ENCODE results near the gene PLCB4. TPM values are rescaled to one million over a fixed set of nuclear protein-coding genes. Genes with fewer than 3 reads are reported as not detected.

PLCB4 gene
- total RNA-seq, 1 donor from 2014 or later: 59.6 TPM

DNA sequence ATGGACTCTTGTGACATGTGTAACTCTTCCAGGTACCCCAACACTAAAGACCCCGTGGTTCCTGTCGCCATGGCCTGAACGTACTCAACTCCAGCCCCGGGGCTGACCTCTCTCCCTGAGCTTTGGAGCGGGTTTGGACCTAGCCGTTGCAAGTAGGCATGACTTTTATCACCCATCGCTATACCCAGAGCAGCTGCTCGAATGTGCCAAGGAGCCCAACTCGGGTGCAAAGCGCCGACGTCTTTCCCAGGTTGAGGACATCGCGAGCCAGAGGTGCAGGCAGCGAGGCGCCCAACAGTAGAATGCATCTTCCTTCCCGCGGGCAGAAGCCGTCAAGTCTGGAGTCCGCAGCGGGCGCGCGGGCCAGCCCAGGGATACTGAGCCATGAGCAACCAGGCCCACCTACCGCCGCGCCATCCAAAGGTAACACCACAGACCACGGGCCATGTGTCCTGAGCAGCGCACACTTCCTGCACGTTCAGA lies 439.9 kb downstream of the PLCB4 start:
- TF ChIP-seq, protein P1, sequence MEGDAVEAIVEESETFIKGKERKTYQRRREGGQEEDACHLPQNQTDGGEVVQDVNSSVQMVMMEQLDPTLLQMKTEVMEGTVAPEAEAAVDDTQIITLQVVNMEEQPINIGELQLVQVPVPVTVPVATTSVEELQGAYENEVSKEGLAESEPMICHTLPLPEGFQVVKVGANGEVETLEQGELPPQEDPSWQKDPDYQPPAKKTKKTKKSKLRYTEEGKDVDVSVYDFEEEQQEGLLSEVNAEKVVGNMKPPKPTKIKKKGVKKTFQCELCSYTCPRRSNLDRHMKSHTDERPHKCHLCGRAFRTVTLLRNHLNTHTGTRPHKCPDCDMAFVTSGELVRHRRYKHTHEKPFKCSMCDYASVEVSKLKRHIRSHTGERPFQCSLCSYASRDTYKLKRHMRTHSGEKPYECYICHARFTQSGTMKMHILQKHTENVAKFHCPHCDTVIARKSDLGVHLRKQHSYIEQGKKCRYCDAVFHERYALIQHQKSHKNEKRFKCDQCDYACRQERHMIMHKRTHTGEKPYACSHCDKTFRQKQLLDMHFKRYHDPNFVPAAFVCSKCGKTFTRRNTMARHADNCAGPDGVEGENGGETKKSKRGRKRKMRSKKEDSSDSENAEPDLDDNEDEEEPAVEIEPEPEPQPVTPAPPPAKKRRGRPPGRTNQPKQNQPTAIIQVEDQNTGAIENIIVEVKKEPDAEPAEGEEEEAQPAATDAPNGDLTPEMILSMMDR (conservative IDR thresholded peaks at IDR 0.05; ENCODE audit: low read depth, low read length): no peak
- H3K4me3 ChIP-seq (ENCODE audit: low read depth, low read length): no peak overlapping the region
- DNase-seq (ENCODE audit: low read depth): no peak

DNA sequence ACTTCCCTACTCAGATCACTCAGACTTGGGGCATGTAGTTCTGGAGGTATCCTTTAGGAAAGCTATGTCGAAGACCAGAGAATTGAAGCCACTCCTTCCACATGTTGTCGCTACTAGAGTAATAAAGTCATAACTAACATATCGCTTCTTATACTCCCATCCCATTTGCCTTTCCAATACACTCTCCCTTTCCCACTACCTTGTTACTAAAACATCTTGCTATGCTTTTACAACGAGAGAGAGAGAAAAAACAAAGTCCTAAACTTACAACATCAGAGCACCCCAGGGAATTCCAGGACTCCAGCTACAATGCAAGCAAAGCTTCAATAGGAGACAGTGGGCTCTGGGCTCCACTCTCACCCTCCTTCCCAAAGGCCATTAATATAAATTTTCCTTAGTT lies 440.4 kb downstream of the PLCB4 start:
- H3K4me3 ChIP-seq (ENCODE audit: low read depth, low read length): no peak overlapping the region
- TF ChIP-seq, protein P1 (conservative IDR thresholded peaks at IDR 0.05; ENCODE audit: low read depth, low read length): no peak
- DNase-seq (ENCODE audit: low read depth): no peak

DNA sequence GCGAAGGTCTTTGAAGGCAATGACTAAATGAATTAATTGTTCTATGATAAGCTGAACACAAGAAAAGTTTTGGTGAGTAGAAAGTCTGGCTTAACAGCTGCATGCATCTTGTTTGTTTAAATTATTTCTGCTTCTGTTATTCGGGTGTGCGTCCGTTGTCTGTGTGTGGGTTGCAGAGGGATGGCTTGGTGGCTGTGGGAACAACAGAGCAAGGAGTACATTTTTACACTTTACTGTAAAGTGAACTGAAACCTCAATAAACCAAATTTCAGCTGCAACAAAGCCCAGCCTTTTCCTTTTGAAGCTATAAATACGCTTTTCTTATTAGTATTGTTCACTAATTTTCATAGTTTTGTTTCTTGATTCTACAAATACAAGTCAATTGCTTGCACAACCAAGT lies 442.0 kb downstream of the PLCB4 start:
- DNase-seq (ENCODE audit: low read depth): no peak
- H3K4me3 ChIP-seq (ENCODE audit: low read depth, low read length): no peak overlapping the region
- TF ChIP-seq, protein P1 (conservative IDR thresholded peaks at IDR 0.05; ENCODE audit: low read depth, low read length): no peak

- TF ChIP-seq, protein P1 (conservative IDR thresholded peaks at IDR 0.05; ENCODE audit: low read depth, low read length): no peak
- DNase-seq (ENCODE audit: low read depth): no peak
- no peak overlapping the region for H3K4me3 ChIP-seq (ENCODE audit: low read depth, low read length)
Observed at GRCh38 chr20:9514072-9514460, 445.2 kb downstream of the PLCB4 start.

- no peak within 1 kb of the TSS for H3K4me3 ChIP-seq (ENCODE audit: low read depth, low read length)
- TF ChIP-seq, protein P1 (conservative IDR thresholded peaks at IDR 0.05; ENCODE audit: low read depth, low read length): no peak
- DNase-seq (ENCODE audit: low read depth): no peak
Observed at GRCh38 chr20:9514461-9515213, 445.8 kb downstream of the PLCB4 start, which contains the start of gene LAMP5. Gene LAMP5 (plus strand): TSS chr20:9514590. CDS start chr20:9514853, 263 bp downstream.

DNA sequence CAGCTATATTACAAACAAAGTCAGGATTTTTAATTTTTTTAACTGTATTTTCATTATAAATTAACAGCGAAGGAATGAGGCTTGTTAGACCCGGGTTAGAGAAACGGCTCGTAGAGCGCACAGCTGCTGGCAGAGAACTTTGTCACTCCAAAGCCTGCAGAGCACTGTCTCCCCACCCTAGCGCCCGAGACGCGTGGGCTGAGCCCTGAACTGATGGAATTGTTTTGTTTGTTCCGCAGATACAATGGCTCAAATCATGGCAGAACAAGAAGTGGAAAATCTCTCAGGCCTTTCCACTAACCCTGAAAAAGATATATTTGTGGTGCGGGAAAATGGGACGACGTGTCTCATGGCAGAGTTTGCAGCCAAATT lies 446.3 kb downstream of the PLCB4 start:
- H3K4me3 ChIP-seq (ENCODE audit: low read depth, low read length): no peak overlapping the region
- TF ChIP-seq, protein P1 (conservative IDR thresholded peaks at IDR 0.05; ENCODE audit: low read depth, low read length): no peak
- no peak for DNase-seq (ENCODE audit: low read depth)

- no peak for DNase-seq (ENCODE audit: low read depth)
- TF ChIP-seq, protein P1 (conservative IDR thresholded peaks at IDR 0.05; ENCODE audit: low read depth, low read length): no peak
- peak overlapping the region; percentile 14 for H3K4me3 ChIP-seq (ENCODE audit: low read depth, low read length)
Observed at GRCh38 chr20:9515741-9516233, 446.9 kb downstream of the PLCB4 start.
